ENCODE data around the gene DNASE1. TPM values are rescaled to one million over a fixed set of nuclear protein-coding genes. Genes with fewer than 3 reads are reported as not detected.

The DNASE1 gene
- total and polyA plus RNA-seq, 11 donors: 3.2 to 10.2 (median 6.0) TPM

DNA sequence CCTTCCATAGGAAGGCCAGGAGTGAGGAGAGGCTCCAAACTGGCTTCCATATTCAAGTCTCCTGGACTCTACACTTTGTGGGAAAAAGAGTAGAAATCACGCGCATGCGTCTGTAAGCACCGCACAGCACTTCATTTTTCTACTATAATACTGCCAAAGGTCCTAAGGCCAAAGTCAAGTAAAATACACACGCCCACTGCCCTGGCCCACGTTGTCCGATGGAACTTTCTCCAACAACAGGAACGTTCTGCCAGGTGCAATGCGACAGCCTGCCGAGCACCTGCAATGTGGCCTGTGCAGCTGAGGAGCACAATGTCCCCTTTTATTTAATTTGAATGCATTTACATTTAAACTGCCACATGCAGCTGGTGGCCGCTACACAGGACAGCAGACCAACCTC, 23.5 kb downstream of the DNASE1 start:
- intact Hi-C loops (cut with DNase I): no loop called here
- WGBS, 4 donors: 95 to 97% (median 95%) methylated on average over 11 of the region's 11 CpGs
- TF ChIP-seq POLR2A (IDR thresholded peaks at IDR 0.05): no peak
- TF ChIP-seq, protein P1, sequence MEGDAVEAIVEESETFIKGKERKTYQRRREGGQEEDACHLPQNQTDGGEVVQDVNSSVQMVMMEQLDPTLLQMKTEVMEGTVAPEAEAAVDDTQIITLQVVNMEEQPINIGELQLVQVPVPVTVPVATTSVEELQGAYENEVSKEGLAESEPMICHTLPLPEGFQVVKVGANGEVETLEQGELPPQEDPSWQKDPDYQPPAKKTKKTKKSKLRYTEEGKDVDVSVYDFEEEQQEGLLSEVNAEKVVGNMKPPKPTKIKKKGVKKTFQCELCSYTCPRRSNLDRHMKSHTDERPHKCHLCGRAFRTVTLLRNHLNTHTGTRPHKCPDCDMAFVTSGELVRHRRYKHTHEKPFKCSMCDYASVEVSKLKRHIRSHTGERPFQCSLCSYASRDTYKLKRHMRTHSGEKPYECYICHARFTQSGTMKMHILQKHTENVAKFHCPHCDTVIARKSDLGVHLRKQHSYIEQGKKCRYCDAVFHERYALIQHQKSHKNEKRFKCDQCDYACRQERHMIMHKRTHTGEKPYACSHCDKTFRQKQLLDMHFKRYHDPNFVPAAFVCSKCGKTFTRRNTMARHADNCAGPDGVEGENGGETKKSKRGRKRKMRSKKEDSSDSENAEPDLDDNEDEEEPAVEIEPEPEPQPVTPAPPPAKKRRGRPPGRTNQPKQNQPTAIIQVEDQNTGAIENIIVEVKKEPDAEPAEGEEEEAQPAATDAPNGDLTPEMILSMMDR (IDR thresholded peaks at IDR 0.05): no peak
- Histone ChIP-seq H3K9me3 (no peaks in the 10 kb centered on the region), H3K27ac (no peak overlapping the region), H3K4me3 (no peak overlapping the region), H3K4me1 (peaks cover 0 to 25% (median 10%) of the 10 kb centered on the region in 12 donors), H3K27me3 (no peaks in the 10 kb centered on the region), H3K36me3 (peaks cover 0 to 84% (median 64%) of the 10 kb centered on the region in 9 donors)
- DNase-seq: peak in 1 of 5 donors; percentile 6
- no peak for ATAC-seq

DNA sequence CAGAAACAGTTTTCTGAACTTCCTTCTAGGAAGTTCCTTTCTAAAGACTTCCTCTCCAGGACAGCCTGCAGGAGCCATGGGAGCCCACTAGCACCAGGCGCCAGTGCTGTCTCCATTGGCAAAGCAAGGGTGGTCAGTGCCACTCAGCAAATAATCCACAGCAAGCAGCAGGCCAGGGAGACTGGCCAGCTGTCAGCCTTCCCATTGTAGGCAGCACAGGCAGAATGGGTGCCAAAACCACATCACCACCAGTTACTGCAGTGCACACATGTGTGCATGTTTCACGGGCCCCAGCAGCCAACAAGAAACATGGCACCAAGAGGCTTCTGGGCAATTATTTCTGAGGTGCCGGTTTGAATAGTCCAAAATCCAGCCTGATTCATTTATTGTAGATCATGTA, 26.7 kb downstream of the DNASE1 start:
- ATAC-seq: peak; percentile 60 to 81 (median 74)
- DNase-seq: peak in 3 of 5 donors; percentile 37 to 73 (median 39)
- peaks cover 0 to 84% (median 67%) of the 10 kb centered on the region in 9 donors for H3K36me3 ChIP-seq
- no peaks in the 10 kb centered on the region for H3K27me3 ChIP-seq
- peaks cover 0 to 18% (median 9%) of the 10 kb centered on the region in 12 donors for H3K4me1 ChIP-seq
- H3K4me3 ChIP-seq: no peak overlapping the region
- no peaks in the 10 kb centered on the region for H3K9me3 ChIP-seq
- no peak for TF ChIP-seq POLR2A (IDR thresholded peaks at IDR 0.05)
- TF ChIP-seq, protein P1 (IDR thresholded peaks at IDR 0.05): no peak
- 38 to 55% (median 49%) methylated on average over 3 of the region's 3 CpGs for WGBS, 4 donors
- no peak overlapping the region for H3K27ac ChIP-seq
- intact Hi-C loops (cut with DNase I): no loop called here

DNA sequence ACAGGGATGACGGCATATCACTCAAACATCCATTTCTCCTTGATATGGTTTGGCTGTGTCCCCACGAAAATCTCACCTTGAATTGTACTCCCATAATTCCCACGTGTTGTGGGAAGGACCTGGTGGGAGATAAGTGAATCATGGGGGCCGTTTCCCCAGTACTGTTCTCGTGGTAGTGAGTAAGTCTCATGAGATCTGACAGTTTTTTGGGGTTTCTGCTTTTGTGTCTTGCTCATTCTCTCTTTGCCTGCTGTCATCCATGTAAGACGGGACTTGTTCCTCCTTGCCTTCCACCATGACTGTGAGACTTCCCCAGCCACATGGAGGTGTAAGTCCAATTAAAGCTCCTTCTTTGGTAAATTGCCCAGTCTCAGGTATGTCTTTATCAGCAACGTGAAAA, 32.5 kb downstream of the DNASE1 start:
- H3K27ac ChIP-seq: no peak overlapping the region
- no peaks in the 10 kb centered on the region for H3K9me3 ChIP-seq
- H3K4me3 ChIP-seq: no peak overlapping the region
- TF ChIP-seq POLR2A (IDR thresholded peaks at IDR 0.05): no peak
- TF ChIP-seq, protein P1 (IDR thresholded peaks at IDR 0.05): no peak
- ATAC-seq: no peak
- peaks cover 0 to 18% (median 15%) of the 10 kb centered on the region in 12 donors for H3K4me1 ChIP-seq
- H3K36me3 ChIP-seq: peaks cover 0 to 69% (median 59%) of the 10 kb centered on the region in 9 donors
- intact Hi-C loops (cut with DNase I): no loop called here
- 80 to 88% (median 87%) methylated on average over 7 of the region's 7 CpGs for WGBS, 4 donors
- DNase-seq: no peak
- no peaks in the 10 kb centered on the region for H3K27me3 ChIP-seq

DNA sequence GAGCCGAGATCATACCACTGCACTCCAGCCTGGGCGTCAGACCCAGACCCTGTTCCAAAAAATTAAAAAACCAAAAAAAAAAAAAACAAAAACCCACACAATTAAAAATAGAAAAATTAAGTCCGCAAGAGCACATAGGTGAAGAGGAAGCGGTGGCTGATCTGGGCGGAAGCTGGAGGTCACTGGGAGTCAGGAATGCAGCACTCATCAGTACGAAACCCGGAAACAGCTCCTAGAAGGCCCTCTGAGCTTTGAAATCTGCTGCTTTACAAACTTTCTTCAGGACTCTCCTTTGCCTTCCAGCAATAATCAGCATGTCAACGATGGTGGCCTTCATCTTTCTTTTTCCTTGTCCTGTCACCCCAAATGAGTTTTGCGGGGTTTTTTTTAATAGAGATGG, 33.3 kb downstream of the DNASE1 start:
- ATAC-seq (no peak), DNase-seq (peak in 1 of 5 donors; percentile 20)
- 79 to 86% (median 81%) methylated on average over 9 of the region's 9 CpGs for WGBS, 4 donors
- Histone ChIP-seq H3K9me3 (no peaks in the 10 kb centered on the region), H3K27me3 (no peaks in the 10 kb centered on the region), H3K4me1 (peaks cover 0 to 18% (median 15%) of the 10 kb centered on the region in 12 donors), H3K4me3 (no peak overlapping the region), H3K36me3 (peaks cover 0 to 62% (median 53%) of the 10 kb centered on the region in 9 donors), H3K27ac (no peak overlapping the region)
- TF ChIP-seq POLR2A (IDR thresholded peaks at IDR 0.05): no peak
- TF ChIP-seq, protein P1 (IDR thresholded peaks at IDR 0.05): no peak
- intact Hi-C loops (cut with DNase I): loop anchor here in 1 of 10 donors (2.0 kb wide), 1 partner anchor 193 kb away; the partner anchor contains the start of gene CREBBP
